Lower leg skin (tissue), 4 donors: ENCODE measurements around the gene R3HDM2. TPM values are rescaled to one million over a fixed set of nuclear protein-coding genes. Genes with fewer than 3 reads are reported as not detected.

Source experiments
- DNase-seq, 2 donors: peaks; one replicate each; pipeline ENCODE4 v3.0.0-alpha.2; 2019; ENCODE audit warnings: low spot score in 2 of 2
- H3K4me3 ChIP-seq: fragments of 200-600 bp; sonication (generic); 2 replicates; pipeline ENCODE4 v1.5.1; 2017; ENCODE audit warnings: mild to moderate bottlenecking, low read depth; ENCODE audit not compliant: poor library complexity, severe bottlenecking
- CTCF ChIP-seq, 3 donors: fragments of 450-650 bp; IDR thresholded peaks; one replicate each; pipeline ENCODE4 v1.5.1; 2016; ENCODE audit warnings: antibody characterized with exemption in 3 of 3, mild to moderate bottlenecking in 3 of 3, moderate library complexity in 2 of 3
- POLR2A ChIP-seq, 2 donors: fragments of 450-650 bp; IDR thresholded peaks; one replicate each; pipeline ENCODE4 v1.6.1; 2016 to 2017; ENCODE audit warnings: antibody characterized with exemption in 2 of 2, mild to moderate bottlenecking in 1 of 2, moderate library complexity in 1 of 2
- WGBS, 2 donors: methylation state at CpG; one replicate each; pipeline ENCODE4 v1.1.5; 2018; 5-methylcytosine and 5-hydroxymethylcytosine counted together
- intact Hi-C: fragments of 100-400 bp; cut with DNase I; formaldehyde crosslinking; loops from one replicate; pipeline ENCODE4 v1.15.0; 2023; ENCODE audit warnings: low total_unique reads
- total RNA-seq, 4 donors: library from RNA; depleted of rRNA; stranded (reverse); fragments of >200 nt; gene quantifications; one replicate each; pipeline ENCODE4 v1.1.0, GENCODE V29; 2016

The R3HDM2 gene
- total RNA-seq, 4 donors from 2014 or later: 37.2 to 64.6 (median 54.3) TPM

- 6 to 7% methylated on average over 40 to 41 of the region's 41 CpGs for WGBS, 2 donors
- TF ChIP-seq POLR2A (IDR thresholded peaks at IDR 0.05): no peak
- TF ChIP-seq CTCF (IDR thresholded peaks at IDR 0.05): peak in 1 of 3 donors; percentile 20
- intact Hi-C loops: no loop called here
- H3K4me3 ChIP-seq: no peak overlapping the region
- DNase-seq: peak in 1 of 2 donors; percentile 95
These were observed 187.1 kb downstream of the R3HDM2 start for GRCh38 chr12:57243521-57244311.

GRCh38 chr12:57242691-57243454 is 188.0 kb downstream of the R3HDM2 start:
- no peak overlapping the region for H3K4me3 ChIP-seq
- intact Hi-C loops: no loop called here
- no peak for TF ChIP-seq POLR2A (IDR thresholded peaks at IDR 0.05)
- TF ChIP-seq CTCF (IDR thresholded peaks at IDR 0.05): no peak
- DNase-seq: no peak
- 2% methylated on average over 42 to 45 of the region's 45 CpGs for WGBS, 2 donors

GRCh38 chr12:57242329-57242690 is 188.5 kb downstream of the R3HDM2 start:
- DNase-seq: no peak
- intact Hi-C loops: no loop called here
- WGBS, 2 donors: 1 to 2% methylated on average over 12 to 14 of the region's 18 CpGs
- no peak for TF ChIP-seq CTCF (IDR thresholded peaks at IDR 0.05)
- TF ChIP-seq POLR2A (IDR thresholded peaks at IDR 0.05): no peak
- H3K4me3 ChIP-seq: no peak overlapping the region

- TF ChIP-seq POLR2A (IDR thresholded peaks at IDR 0.05): no peak
- intact Hi-C loops: loop anchor here (2.0 kb wide), 1 partner anchor 27 kb away; no protein-coding TSS in a partner anchor
- H3K4me3 ChIP-seq: no peak overlapping the region
- DNase-seq: no peak
- WGBS, 2 donors: 8 to 14% methylated on average over 43 to 48 of the region's 48 CpGs
These were observed 189.2 kb downstream of the R3HDM2 start for GRCh38 chr12:57241402-57242310.

- intact Hi-C loops: loop anchor here (2.0 kb wide), 1 partner anchor 26 kb away; no protein-coding TSS in a partner anchor
- no peak for DNase-seq
- TF ChIP-seq CTCF (IDR thresholded peaks at IDR 0.05) (no peak), POLR2A (IDR thresholded peaks at IDR 0.05) (no peak)
- no peak overlapping the region for H3K4me3 ChIP-seq
- WGBS, 2 donors: 7 to 22% methylated on average over 8 to 13 of the region's 19 CpGs
These were observed 189.9 kb downstream of the R3HDM2 start for GRCh38 chr12:57240926-57241401.
